CD4-positive, alpha-beta T cell treated with Interleukin-6 at 100 ng/mL for 8 hours (primary cell): ENCODE data around the gene ALDH3A1.
A peak's percentile ranks its signal among the peaks of the same experiment; 100 is the strongest.

Experiments used
- DNase-seq: peaks from one replicate; pipeline ENCODE4 v3.0.0-alpha.2; 2020; ENCODE audit warnings: mixed read lengths, low spot score

The ALDH3A1 gene

GRCh38 chr17:19759568-19760549 is 11.8 kb upstream of the ALDH3A1 start:
- DNase-seq, result no peak

GRCh38 chr17:19757536-19758180 is 9.6 kb upstream of the ALDH3A1 start:
- no peak for DNase-seq

- DNase-seq, result no peak
Observed at GRCh38 chr17:19756546-19756945, 8.4 kb upstream of the ALDH3A1 start.

- DNase-seq, result no peak
Observed at GRCh38 chr17:19755821-19756510, 7.9 kb upstream of the ALDH3A1 start.

GRCh38 chr17:19755392-19755791 is 7.3 kb upstream of the ALDH3A1 start:
- DNase-seq, result no peak

GRCh38 chr17:19753661-19754463 is 5.8 kb upstream of the ALDH3A1 start:
- DNase-seq, result no peak

- DNase-seq, result no peak
Observed at GRCh38 chr17:19753051-19753509, 5.0 kb upstream of the ALDH3A1 start.

GRCh38 chr17:19752216-19753050 is 4.3 kb upstream of the ALDH3A1 start:
- DNase-seq, result no peak

- DNase-seq, result no peak
Observed at GRCh38 chr17:19750835-19751234, 2.7 kb upstream of the ALDH3A1 start.

GRCh38 chr17:19750020-19750572 is 2.0 kb upstream of the ALDH3A1 start:
- DNase-seq, result no peak

- no peak for DNase-seq
Observed at GRCh38 chr17:19748807-19749193, 702 bp upstream of the ALDH3A1 start.

GRCh38 chr17:19747159-19747719 is 859 bp downstream of the ALDH3A1 start:
- DNase-seq, result no peak

GRCh38 chr17:19746517-19746916 is 1.6 kb downstream of the ALDH3A1 start:
- DNase-seq, result no peak

GRCh38 chr17:19744922-19745757 is 3.0 kb downstream of the ALDH3A1 start:
- DNase-seq, result peak; percentile 76

- no peak for DNase-seq
Observed at GRCh38 chr17:19744492-19744891, 3.6 kb downstream of the ALDH3A1 start.

GRCh38 chr17:19743101-19744100 is 4.7 kb downstream of the ALDH3A1 start:
- DNase-seq, result no peak

- DNase-seq, result no peak
Observed at GRCh38 chr17:19742495-19742894, 5.6 kb downstream of the ALDH3A1 start.
